H1 (cell line): ENCODE results near the gene OSMR. TPM values are rescaled to one million over a fixed set of nuclear protein-coding genes. Genes with fewer than 3 reads are reported as not detected.

Experiments
- KDM5A ChIP-seq: fragments of 200-600 bp; IDR thresholded peaks from 2 replicates; pipeline ENCODE4 v1.7.1; 2012; ENCODE audit warnings: mild to moderate bottlenecking, low read length, inconsistent platforms, mixed read lengths
- polyA plus RNA-seq, 7 experiments: library from polyadenylated mRNA; depleted of rRNA in 3 of 7; stranded (reverse) in 5 of 7; unstranded in 2 of 7; fragments of >200 nt in 5 of 7; fragments of 200-250 nt in 2 of 7; gene quantifications; 1 replicate in 5 of 7; 2 replicates in 1 of 7; 4 replicates in 1 of 7; pipeline versions ENCODE4 v1.2.1 to v1.2.3, GENCODE V29; 2011 to 2013; ENCODE audit warnings: missing spikeins in 2 of 7, mixed read lengths in 2 of 7
- total RNA-seq: library from RNA; stranded (reverse); fragmentation: NEBNext Ultra II Directional; extraction: Animal tissue kit (Norgen Biotek cat#: 25700); gene quantifications from 2 replicates; pipeline ENCODE4 v1.2.1, GENCODE V29; 2021
- TF ChIP-seq, protein P1 (sequence below): IDR thresholded peaks from 2 replicates; pipeline ENCODE4 v1.6.1; 2012; ENCODE audit warnings: inconsistent platforms

Gene OSMR
- total and polyA plus RNA-seq, 2 of the 8 experiments (the other 6 are each of a cell fraction or from before 2014, with no cell fraction given): 2.3 to 2.6 TPM

DNA sequence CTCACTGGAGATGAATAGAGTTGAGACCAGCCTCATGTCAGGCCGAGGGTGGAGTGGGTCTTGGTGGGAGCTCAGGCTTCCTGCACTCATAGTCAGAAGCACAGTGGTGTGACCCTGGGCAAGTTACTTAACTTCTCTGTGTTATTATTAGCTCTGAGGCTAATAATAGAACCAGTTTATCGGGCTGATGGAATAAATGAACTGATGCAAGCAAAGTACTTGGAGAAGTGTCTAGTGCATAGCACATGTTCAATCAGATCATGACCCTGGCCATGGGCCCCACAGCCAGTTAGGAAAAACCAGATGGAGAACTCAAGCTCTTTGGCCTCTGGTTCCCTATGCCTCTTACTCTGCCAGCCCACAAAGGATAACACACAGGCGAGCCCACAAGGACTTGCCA, 45.3 kb upstream of the OSMR start (continued):
- TF ChIP-seq, protein P1, sequence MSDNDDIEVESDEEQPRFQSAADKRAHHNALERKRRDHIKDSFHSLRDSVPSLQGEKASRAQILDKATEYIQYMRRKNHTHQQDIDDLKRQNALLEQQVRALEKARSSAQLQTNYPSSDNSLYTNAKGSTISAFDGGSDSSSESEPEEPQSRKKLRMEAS: no peak
- no peak for TF ChIP-seq KDM5A
